Stimulated activated memory B cell treated with anti-CD40 and anti-IgM and Interleukin-4, amounts not matched to agents 10 μg/mL and 1 μg/mL and 100 μg/mL, for 72 hours (primary cell): ENCODE measurements around the gene KRTAP10-10.

ENCODE experiments used
- ATAC-seq: fragments of 150-1000 bp; cut with Tn5 transposase; 2 replicates; pipeline ENCODE4 v1.10.0; 2021
- H3K27ac Mint-ChIP-seq: one replicate; pipeline ENCODE4 v1.8.0; 2022; ENCODE audit warnings: mild to moderate bottlenecking, mixed read lengths
- H3K27me3 Mint-ChIP-seq: one replicate; pipeline ENCODE4 v1.8.0; 2022; ENCODE audit warnings: mixed read lengths
- H3K36me3 Mint-ChIP-seq: one replicate; pipeline ENCODE4 v1.8.0; 2022; ENCODE audit warnings: mixed read lengths
- H3K4me1 Mint-ChIP-seq: one replicate; pipeline ENCODE4 v1.8.0; 2022; ENCODE audit warnings: mixed read lengths
- H3K4me3 Mint-ChIP-seq: one replicate; pipeline ENCODE4 v1.8.0; 2022; ENCODE audit warnings: mild to moderate bottlenecking, moderate library complexity, mixed read lengths
- H3K9me3 Mint-ChIP-seq: one replicate; pipeline ENCODE4 v1.8.0; 2022; ENCODE audit warnings: mixed read lengths

The KRTAP10-10 gene

GRCh38 chr21:44687671-44688070 lies 50.5 kb downstream of the KRTAP10-10 start:
- Mint-ChIP-seq H3K4me1 (no peaks in the 10 kb centered on the region), H3K4me3 (no peak overlapping the region), H3K27me3 (peaks cover 60% of the 10 kb centered on the region), H3K9me3 (peaks cover under 1% of the 10 kb centered on the region), H3K27ac (no peak overlapping the region), H3K36me3 (no peaks in the 10 kb centered on the region)
- ATAC-seq = no peak
